Activated T-cell treated with anti-CD3 and anti-CD28 coated beads for 48 hours (primary cell): ENCODE results near the gene STIM1.

Experiments
- DNase-seq: peaks from one replicate; pipeline ENCODE4 v3.0.0-alpha.2; 2020; ENCODE audit warnings: low read depth

The STIM1 gene

GRCh38 chr11:3830730-3831129 lies 24.7 kb upstream of the STIM1 start:
- DNase-seq = no peak

GRCh38 chr11:3831378-3832239 lies 23.9 kb upstream of the STIM1 start:
- DNase-seq = no peak

- no peak for DNase-seq
These were observed 22.6 kb upstream of the STIM1 start for GRCh38 chr11:3832816-3833215.

DNA sequence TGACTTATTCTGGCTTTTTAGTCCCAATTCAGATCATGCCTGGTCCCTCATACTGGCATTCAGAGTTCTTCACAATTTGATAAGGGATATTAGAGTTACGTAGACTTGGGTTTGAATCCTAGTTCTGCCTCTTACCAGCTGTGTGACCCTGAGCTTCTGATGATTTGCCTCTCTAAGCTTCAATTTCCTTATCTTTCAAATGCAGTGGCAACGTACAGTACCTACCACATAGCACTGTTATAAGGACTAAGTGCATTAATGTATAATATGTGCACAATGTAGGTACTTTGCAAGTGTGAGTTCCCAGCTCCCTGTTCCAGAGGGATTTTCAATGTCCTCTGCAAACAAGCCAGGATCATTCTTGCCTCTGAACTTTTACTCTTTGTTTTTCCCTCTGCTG lies 22.0 kb upstream of the STIM1 start:
- no peak for DNase-seq

DNA sequence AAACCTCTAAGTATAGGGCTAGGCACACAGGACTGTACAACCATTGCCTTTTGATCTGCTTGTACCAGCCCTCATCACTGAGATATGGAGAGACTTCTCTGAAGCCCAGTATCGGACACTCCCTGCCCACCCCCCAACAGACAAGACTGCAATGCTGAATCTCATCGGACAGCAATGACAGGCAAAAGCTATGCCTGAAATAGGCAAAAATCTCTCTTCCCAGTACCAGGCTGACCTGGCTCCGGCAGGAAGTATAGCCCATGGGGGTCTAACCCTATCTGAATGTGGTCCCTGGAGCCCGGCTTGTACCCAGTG lies 21.2 kb upstream of the STIM1 start:
- DNase-seq = no peak

GRCh38 chr11:3834664-3835461 lies 20.6 kb upstream of the STIM1 start:
- no peak for DNase-seq

DNA sequence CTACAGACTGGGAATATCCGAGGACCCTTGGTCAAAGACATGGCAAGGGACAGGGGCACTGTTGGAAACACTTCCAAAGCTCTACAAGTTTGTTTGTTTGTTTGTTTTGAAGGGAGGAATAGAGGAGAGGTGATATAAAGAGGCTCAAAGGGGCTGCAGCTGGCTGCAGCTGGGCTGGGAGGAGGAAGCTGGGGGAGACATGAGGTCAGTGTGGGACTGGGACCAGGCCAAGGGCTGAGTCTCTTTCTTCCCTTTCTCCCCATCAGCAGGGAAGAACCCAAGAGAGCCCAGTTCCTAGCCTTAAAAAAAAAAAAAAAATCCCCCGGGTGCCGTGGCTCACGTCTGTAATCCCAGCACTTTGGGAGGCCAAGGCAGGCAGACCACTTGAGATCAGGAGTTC lies 19.7 kb upstream of the STIM1 start:
- DNase-seq = no peak

- no peak for DNase-seq
These were observed 18.6 kb upstream of the STIM1 start for GRCh38 chr11:3836903-3837302.

DNA sequence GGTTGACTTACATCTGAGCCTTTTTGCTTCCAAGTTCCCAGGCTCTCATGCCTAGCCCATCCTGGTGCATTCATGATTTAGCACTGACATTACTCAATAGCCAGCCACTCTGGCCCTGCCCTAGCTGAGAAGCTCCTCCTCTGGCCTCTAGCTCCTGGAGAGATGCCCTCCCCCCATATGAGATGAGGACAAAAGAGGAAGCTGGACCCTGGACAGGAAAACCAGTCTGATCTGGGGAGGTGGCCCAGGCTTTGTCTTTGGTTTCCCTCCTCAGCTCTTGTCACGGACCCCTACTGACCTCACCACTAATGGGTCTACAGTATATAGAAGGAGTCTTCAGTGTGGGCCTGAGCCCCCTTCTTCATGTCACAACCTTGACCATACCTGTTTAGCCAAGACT lies 17.7 kb upstream of the STIM1 start:
- DNase-seq = no peak

- no peak for DNase-seq
These were observed 17.0 kb upstream of the STIM1 start for GRCh38 chr11:3838504-3838903.

- DNase-seq = no peak
These were observed 15.2 kb upstream of the STIM1 start for GRCh38 chr11:3840004-3840869.

- no peak for DNase-seq
These were observed 14.5 kb upstream of the STIM1 start, which contains the start of gene RHOG for GRCh38 chr11:3840870-3841425. TSS of gene RHOG (minus strand) at chr11:3840959. CDS start at chr11:3828138, 12,821 bp downstream.

DNA sequence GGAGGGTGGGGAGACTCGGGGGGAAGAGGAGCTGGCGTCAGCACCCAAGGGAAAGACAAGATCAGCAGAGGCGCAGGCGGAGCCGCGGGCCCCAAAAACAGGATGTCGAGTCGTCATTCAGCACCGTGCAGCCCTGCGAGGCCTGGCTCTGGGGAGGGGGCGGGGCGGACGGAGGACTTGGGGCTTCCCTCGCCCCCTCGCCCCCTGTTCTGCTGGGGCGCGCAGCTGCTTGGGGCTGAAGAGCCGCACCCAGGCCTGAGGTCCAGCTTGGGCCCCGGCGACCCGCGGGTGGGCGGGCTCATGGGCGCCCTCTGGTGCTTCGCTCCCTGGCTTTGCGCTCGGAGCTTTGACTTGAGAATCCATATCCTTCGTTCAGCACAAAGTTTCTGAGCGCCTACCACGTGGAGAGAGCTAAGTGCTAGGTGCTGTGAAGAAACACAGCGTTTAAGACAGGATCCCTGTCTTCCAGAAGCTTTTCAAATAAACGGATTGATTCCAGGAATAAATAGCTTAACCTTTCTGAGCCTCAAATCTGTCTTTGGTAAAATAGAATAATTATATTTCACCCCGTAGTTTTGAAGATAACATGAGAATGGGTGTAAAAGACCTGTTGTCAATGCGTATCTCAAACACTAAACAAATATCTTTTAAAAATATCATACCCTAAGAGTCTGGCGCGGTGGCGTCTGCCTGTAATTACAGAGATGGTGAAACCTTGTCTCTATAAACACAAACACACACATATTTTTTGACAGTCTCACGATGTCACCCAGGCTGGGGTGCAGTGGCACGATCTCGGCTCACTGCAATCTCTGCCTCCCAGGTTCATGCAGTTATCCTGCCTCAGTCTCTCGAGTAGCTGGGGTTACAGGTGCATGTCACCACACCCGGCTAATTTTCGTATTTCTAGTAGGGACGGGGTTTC lies 13.8 kb upstream of the STIM1 start:
- peak; percentile 90 for DNase-seq

- DNase-seq = no peak
These were observed 12.1 kb upstream of the STIM1 start for GRCh38 chr11:3843326-3843725.

- DNase-seq = no peak
These were observed 10.2 kb upstream of the STIM1 start for GRCh38 chr11:3845246-3845645.

DNA sequence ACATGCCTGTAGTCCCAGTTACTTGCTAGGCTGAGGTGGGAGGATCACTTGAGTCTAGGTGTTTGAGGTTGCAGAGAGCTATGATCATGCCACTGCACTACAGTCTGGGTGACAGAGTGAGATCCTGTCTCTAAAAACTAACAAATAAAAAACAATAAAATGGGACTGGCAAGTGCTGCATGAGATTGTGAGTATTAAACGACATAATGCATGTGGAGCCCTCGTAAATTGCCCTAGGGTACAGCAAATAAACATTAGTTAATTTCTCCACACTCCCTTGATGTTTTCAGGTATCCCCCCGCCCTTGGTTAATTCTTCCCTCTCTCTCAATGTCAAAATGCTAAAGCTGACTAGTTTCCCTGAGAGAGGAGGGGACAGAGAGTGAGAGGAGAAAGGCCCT lies 9.8 kb upstream of the STIM1 start:
- no peak for DNase-seq

DNA sequence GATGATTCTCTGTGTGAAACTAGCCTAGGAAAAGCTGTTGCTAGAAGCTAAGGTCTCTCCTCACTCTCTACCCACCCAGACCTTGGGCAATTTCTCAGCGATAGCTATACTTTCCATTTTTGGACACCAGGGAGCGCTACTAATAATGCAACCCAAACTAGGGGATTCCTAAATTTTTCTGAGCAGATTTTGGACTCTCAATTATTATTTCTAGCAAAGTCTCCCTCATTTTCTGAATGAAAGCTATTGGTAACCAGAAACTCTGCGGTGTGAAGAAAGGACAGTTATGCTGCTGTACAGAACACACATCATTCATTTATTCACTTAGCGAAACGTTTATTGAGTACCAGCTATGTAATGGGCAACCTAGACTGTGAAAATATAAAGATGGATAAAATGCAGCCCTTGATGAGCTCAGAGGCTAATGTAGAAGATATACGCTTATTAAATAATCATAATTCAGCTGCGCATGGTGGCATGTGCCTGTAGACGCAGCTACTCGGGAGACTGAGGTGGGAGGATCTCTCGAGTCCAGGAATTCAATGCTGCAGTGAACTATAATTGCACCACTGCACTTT lies 6.1 kb upstream of the STIM1 start:
- DNase-seq = no peak

DNA sequence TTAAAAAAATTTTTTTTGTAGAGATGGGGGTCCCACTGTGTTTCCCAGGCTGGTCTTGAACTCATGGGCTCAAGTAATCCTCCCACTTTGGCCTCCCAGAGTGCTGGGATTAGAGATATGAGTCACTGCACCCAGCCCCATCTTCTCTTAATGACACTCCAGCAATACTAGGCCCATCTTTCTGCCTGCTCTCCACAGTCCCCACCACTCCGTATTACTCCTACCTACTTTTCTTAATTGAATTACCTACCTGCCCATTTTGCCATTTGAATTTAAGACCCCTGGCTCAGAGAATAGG lies 2.0 kb upstream of the STIM1 start:
- no peak for DNase-seq

DNA sequence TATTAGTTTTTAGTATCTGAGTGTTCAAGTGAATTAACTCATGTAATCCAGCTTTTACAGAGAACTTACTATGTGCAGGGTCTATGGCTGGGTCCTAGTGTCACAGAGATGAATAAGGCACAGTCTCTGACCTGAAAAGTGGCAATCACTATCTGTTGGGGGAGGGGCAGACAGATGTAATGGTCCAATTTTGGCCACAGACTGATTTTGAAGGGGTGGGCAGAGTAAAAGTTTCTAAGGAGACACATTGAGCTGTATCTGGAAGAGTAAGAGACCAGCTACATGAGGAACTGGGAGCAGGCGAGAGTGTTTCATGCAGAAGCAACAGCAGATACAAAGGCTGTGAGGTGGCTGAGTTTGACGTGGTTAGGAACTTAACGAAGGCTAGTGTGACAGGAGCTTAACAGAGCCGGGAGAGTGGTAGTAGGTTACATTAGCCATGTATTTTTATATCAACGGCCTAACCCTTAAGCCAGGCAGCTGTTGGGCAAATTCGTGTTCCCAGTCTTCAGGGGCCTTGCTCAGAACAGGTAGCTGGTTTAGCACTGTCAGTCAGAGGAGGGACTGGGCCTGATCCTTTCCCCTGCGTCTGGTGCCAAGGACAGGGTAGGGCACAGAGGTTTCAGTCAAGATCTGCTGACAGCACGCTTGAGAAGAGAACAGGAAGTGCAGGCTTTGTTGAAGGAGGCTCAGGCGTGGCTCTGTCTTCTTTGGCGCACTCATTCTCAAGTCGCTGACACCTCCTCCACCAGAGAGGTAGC lies 1.4 kb upstream of the STIM1 start:
- DNase-seq = peak; percentile 60

DNA sequence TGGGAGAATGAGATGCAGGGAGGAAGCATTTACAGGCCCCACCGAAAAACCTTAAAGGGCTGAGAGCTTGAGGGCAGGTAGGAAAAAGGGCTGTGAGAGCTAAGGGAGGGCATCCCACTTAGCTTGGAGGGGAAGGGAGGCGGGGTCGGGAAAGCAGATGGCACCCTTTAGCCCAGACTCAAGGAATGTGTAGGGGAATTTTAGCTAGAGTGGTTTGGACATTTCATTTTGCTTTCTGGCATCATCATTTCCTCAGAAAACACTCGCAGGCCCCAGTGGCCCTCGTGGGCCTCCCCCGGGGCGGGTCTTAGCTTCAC lies 846 bp upstream of the STIM1 start:
- no peak for DNase-seq
